ENCODE data around the gene CHD9NB. TPM values are rescaled to one million over a fixed set of nuclear protein-coding genes. Genes with fewer than 3 reads are reported as not detected.

CHD9NB gene
- polyA plus RNA-seq, 1 of the 3 experiments (the other 2 are of a cell fraction): 2.7 TPM

- TF ChIP-seq IRF3 (IDR thresholded peaks at IDR 0.05; ENCODE audit: low read depth, low read length) (no peak), TCF12 (IDR thresholded peaks at IDR 0.05) (no peak)
Observed at GRCh38 chr16:53089434-53090285, 37.0 kb upstream of the CHD9NB start (continued).

- ChIA-PET POLR2A (interaction anchor here (3.9 kb wide), 1 partner anchor 12 kb away, joined by 58 read pairs; no protein-coding TSS in a partner anchor), CTCF (interaction anchor here (2.1 to 2.5 kb wide), 2 partner anchors 33 to 72 kb away, joined by 6 to 20 read pairs; partner anchors contain the start of gene CHD9)
- no peak for DNase-seq
- H3K27ac ChIP-seq (ENCODE audit: low read depth in 2 of 2, low read length in 1 of 2): peak overlapping the region; percentile 99 to 100
- no peak overlapping the region for H3K4me3 ChIP-seq (ENCODE audit: low read depth in 2 of 2, low read length in 1 of 2)
- H3K9me2 ChIP-seq: no peaks in the 10 kb centered on the region
- peaks cover 70 to 75% of the 10 kb centered on the region in 2 experiments for H3K4me1 ChIP-seq (ENCODE audit: control insufficient read depth in 1 of 2, insufficient read depth in 2 of 2, low read depth in 1 of 2, low read length in 1 of 2)
- 0 out of 2 replicates have a peak, but pooled peaks have one; percentile 24 for TF ChIP-seq PBX3 (IDR thresholded peaks at IDR 0.05)
- TF ChIP-seq NRF1 (IDR thresholded peaks at IDR 0.05; ENCODE audit: low read depth, low read length): no peak
- TF ChIP-seq YY1 (IDR thresholded peaks at IDR 0.05; ENCODE audit: low read depth): no peak
- peak; percentile 14; the same call in 1 of the 2 replicates for TF ChIP-seq NFIC (IDR thresholded peaks at IDR 0.05; ENCODE audit: borderline replicate concordance)
- no peak for TF ChIP-seq RCOR1 (IDR thresholded peaks at IDR 0.05; ENCODE audit: low read length)
- H3K4me2 ChIP-seq: peak overlapping the region; percentile 21; the same call in 1 of the 2 replicates
- H3K27me3 ChIP-seq (ENCODE audit: insufficient read depth): no peaks in the 10 kb centered on the region
- 35% methylated on average over 3 of the region's 3 CpGs for WGBS (ENCODE audit: low lambda C conversion rate)
- no peak overlapping the region for H3K9ac ChIP-seq
- peaks cover 37% of the 10 kb centered on the region for H3F3A ChIP-seq (replicated peaks; ENCODE audit: insufficient read depth)
- no peaks in the 10 kb centered on the region for H4K20me1 ChIP-seq (ENCODE audit: insufficient read depth)
- no peaks in the 10 kb centered on the region for H3K9me3 ChIP-seq
- peaks cover 20% of the 10 kb centered on the region for H3K79me2 ChIP-seq (ENCODE audit: insufficient read depth)
- H2AFZ ChIP-seq (ENCODE audit: low read depth): no peak overlapping the region
- H3K36me3 ChIP-seq (replicated peaks in 1 of 2; ENCODE audit: control insufficient read depth in 1 of 2, insufficient read depth in 2 of 2, low read length in 1 of 2): no peaks in the 10 kb centered on the region
Observed at GRCh38 chr16:53087101-53087500, 34.4 kb upstream of the CHD9NB start.

- Histone ChIP-seq H3K9ac (peak overlapping the region; percentile 62; the same call in 1 of the 2 replicates), H3K79me2 (ENCODE audit: insufficient read depth) (peaks cover 27% of the 10 kb centered on the region), H3K9me3 (no peaks in the 10 kb centered on the region), H3K36me3 (replicated peaks in 1 of 2; ENCODE audit: control insufficient read depth in 1 of 2, insufficient read depth in 2 of 2, low read length in 1 of 2) (no peaks in the 10 kb centered on the region), H3K4me2 (peak overlapping the region; percentile 63), H3K4me3 (ENCODE audit: low read depth in 2 of 2, low read length in 1 of 2) (no peak overlapping the region), H3K9me2 (no peaks in the 10 kb centered on the region), H3F3A (replicated peaks; ENCODE audit: insufficient read depth) (peaks cover 35% of the 10 kb centered on the region), H3K27me3 (ENCODE audit: insufficient read depth) (no peaks in the 10 kb centered on the region), H4K20me1 (ENCODE audit: insufficient read depth) (no peaks in the 10 kb centered on the region), H3K27ac (ENCODE audit: low read depth in 2 of 2, low read length in 1 of 2) (peak overlapping the region; percentile 99 to 100), H3K4me1 (ENCODE audit: control insufficient read depth in 1 of 2, insufficient read depth in 2 of 2, low read depth in 1 of 2, low read length in 1 of 2) (peaks cover 65 to 76% of the 10 kb centered on the region in 2 experiments), H2AFZ (ENCODE audit: low read depth) (no peak overlapping the region)
- ChIA-PET POLR2A (interaction anchor here (1.2 to 3.9 kb wide), 4 partner anchors 13 to 44 kb away, joined by 5 to 58 read pairs (median 6); partner anchors contain the start of gene CHD9), CTCF (interaction anchor here (0.6 to 2.5 kb wide), 6 partner anchors 8 to 70 kb away, joined by 3 to 20 read pairs (median 5); partner anchors contain the start of gene CHD9)
- no peak for TF ChIP-seq SMC3 (IDR thresholded peaks at IDR 0.05; ENCODE audit: low read depth, low read length)
- TF ChIP-seq USF2 (IDR thresholded peaks at IDR 0.05; ENCODE audit: borderline replicate concordance, low read depth, low read length): no peak; the same call in 1 of the 2 replicates
- no peak for TF ChIP-seq PBX3 (IDR thresholded peaks at IDR 0.05)
- peak; percentile 93 for TF ChIP-seq TCF12 (IDR thresholded peaks at IDR 0.05)
- TF ChIP-seq MEF2A (IDR thresholded peaks at IDR 0.05; ENCODE audit: borderline replicate concordance, low read depth): no peak
- TF ChIP-seq MAX (IDR thresholded peaks at IDR 0.05; ENCODE audit: low read depth): peak; percentile 66; the same call in 1 of the 2 replicates
- TF ChIP-seq NRF1 (IDR thresholded peaks at IDR 0.05; ENCODE audit: low read depth, low read length): no peak
- TF ChIP-seq USF1 (IDR thresholded peaks at IDR 0.05; ENCODE audit: borderline replicate concordance, low read depth): peak; percentile 82; the same call in 1 of the 2 replicates
- TF ChIP-seq JUND (IDR thresholded peaks at IDR 0.05): 0 out of 2 replicates have a peak, but pooled peaks have one; percentile 20
- no peak; the same call in 1 of the 2 replicates for TF ChIP-seq FOXJ3 (CRISPR knock-in tag; IDR thresholded peaks at IDR 0.05)
- peak; percentile 85 for TF ChIP-seq CHD2 (IDR thresholded peaks at IDR 0.05; ENCODE audit: low read length, partially characterized antibody)
- peak; percentile 17 to 34; a peak in 3 of 4 replicates for TF ChIP-seq EP300 (IDR thresholded peaks at IDR 0.05; ENCODE audit: borderline replicate concordance in 1 of 2, low read depth in 1 of 2, low read length in 1 of 2)
- WGBS (ENCODE audit: low lambda C conversion rate): 9% methylated on average over 5 of the region's 6 CpGs
- peak; percentile 48 for DNase-seq
Observed at GRCh38 chr16:53085931-53086421, 33.3 kb upstream of the CHD9NB start.
